WTC11 (cell line): ENCODE results near the gene HOXB5. TPM values are rescaled to one million over a fixed set of nuclear protein-coding genes. Genes with fewer than 3 reads are reported as not detected.

Experiments
- ATAC-seq: fragments of 200-7000 bp; cut with Tn5 transposase; 2 replicates; pipeline ENCODE4 v1.10.0; 2021; ENCODE audit warnings: mild to moderate bottlenecking, moderate library complexity
- CTCF ChIA-PET: fragments of 300-600 bp; sonication (Branson Sonifier 250); formaldehyde crosslinking; loops from one replicate; lab custom pipeline; 2021; ENCODE audit warnings: antibody characterized with exemption; lab: Charles Lee
- POLR2A ChIA-PET: fragments of 350-600 bp; sonication (Branson Sonifier 250); formaldehyde crosslinking; loops from one replicate; lab custom pipeline; 2021; ENCODE audit warnings: antibody characterized with exemption; lab: Charles Lee
- DNase-seq: peaks from one replicate; pipeline ENCODE4 v3.0.0; 2021; ENCODE audit warnings: low spot score
- H3K27ac Mint-ChIP-seq: 2 replicates; pipeline ENCODE4 v1.8.0; 2021; ENCODE audit warnings: mixed read lengths
- H3K27me3 Mint-ChIP-seq: 2 replicates; pipeline ENCODE4 v1.8.0; 2021; ENCODE audit warnings: low read depth, mild to moderate bottlenecking, moderate library complexity, mixed read lengths
- H3K36me3 Mint-ChIP-seq: 2 replicates; pipeline ENCODE4 v1.8.0; 2021; ENCODE audit warnings: mixed read lengths
- H3K4me1 Mint-ChIP-seq: 2 replicates; pipeline ENCODE4 v1.8.0; 2022; ENCODE audit warnings: mixed read lengths
- H3K4me3 Mint-ChIP-seq: 2 replicates; pipeline ENCODE4 v1.8.0; 2021; ENCODE audit warnings: mild to moderate bottlenecking, moderate library complexity, mixed read lengths
- H3K9me3 Mint-ChIP-seq: 2 replicates; pipeline ENCODE4 v1.8.0; 2021; ENCODE audit warnings: mixed read lengths
- ATF2 ChIP-seq: sonication (generic); formaldehyde crosslinking; IDR thresholded peaks from 2 replicates; pipeline ENCODE4 v1.8.1; 2022; ENCODE audit warnings: low read depth, missing genetic modification reagents, borderline replicate concordance
- E2F4 ChIP-seq: sonication (generic); formaldehyde crosslinking; IDR thresholded peaks from 2 replicates; pipeline ENCODE4 v1.8.1; 2022; ENCODE audit warnings: low read depth, mild to moderate bottlenecking, moderate library complexity, missing genetic modification reagents, borderline replicate concordance
- ETV6 ChIP-seq: sonication (generic); formaldehyde crosslinking; IDR thresholded peaks from 2 replicates; pipeline ENCODE4 v1.8.1; 2022; ENCODE audit warnings: mild to moderate bottlenecking, missing genetic modification reagents
- FOXJ3 ChIP-seq: sonication (generic); formaldehyde crosslinking; IDR thresholded peaks from 2 replicates; pipeline ENCODE4 v1.9.0; 2021; ENCODE audit warnings: missing genetic modification reagents, mild to moderate bottlenecking, borderline replicate concordance
- IRF2 ChIP-seq: sonication (generic); formaldehyde crosslinking; IDR thresholded peaks from 2 replicates; pipeline ENCODE4 v1.8.0; 2022; ENCODE audit warnings: low read depth, missing genetic modification reagents, borderline replicate concordance
- MAX ChIP-seq: sonication (generic); formaldehyde crosslinking; IDR thresholded peaks from 2 replicates; pipeline ENCODE4 v1.8.0; 2022; ENCODE audit warnings: mild to moderate bottlenecking, missing genetic modification reagents
- OVOL2 ChIP-seq: fragments of 250-450 bp; sonication (Bioruptor Pico); IDR thresholded peaks from 2 replicates; pipeline ENCODE4 v1.9.0; 2021; ENCODE audit warnings: mild to moderate bottlenecking, borderline replicate concordance
- PRDM15 ChIP-seq: sonication (generic); formaldehyde crosslinking; IDR thresholded peaks from 2 replicates; pipeline ENCODE4 v1.8.0; 2022; ENCODE audit warnings: missing genetic modification reagents
- PREB ChIP-seq: sonication (generic); formaldehyde crosslinking; IDR thresholded peaks from 2 replicates; pipeline ENCODE4 v1.8.1; 2022; ENCODE audit warnings: mild to moderate bottlenecking, missing genetic modification reagents, moderate library complexity, borderline replicate concordance
- RELA ChIP-seq: sonication (generic); formaldehyde crosslinking; IDR thresholded peaks from 2 replicates; pipeline ENCODE4 v1.8.1; 2022; ENCODE audit warnings: missing genetic modification reagents, mild to moderate bottlenecking, borderline replicate concordance
- SOX15 ChIP-seq: fragments of 250-450 bp; sonication (Bioruptor Pico); IDR thresholded peaks from 2 replicates; pipeline ENCODE4 v1.9.0; 2021; ENCODE audit warnings: mild to moderate bottlenecking
- STAT6 ChIP-seq: sonication (generic); formaldehyde crosslinking; conservative IDR thresholded peaks from 2 replicates; pipeline ENCODE4 v1.8.1; 2023; ENCODE audit warnings: mild to moderate bottlenecking, low read depth, missing genetic modification reagents, moderate library complexity
- TCF7 ChIP-seq: sonication (generic); formaldehyde crosslinking; IDR thresholded peaks from 2 replicates; pipeline ENCODE4 v1.8.0; 2022; ENCODE audit warnings: mild to moderate bottlenecking, low read depth, missing genetic modification reagents, moderate library complexity
- TP53 ChIP-seq: sonication (generic); formaldehyde crosslinking; IDR thresholded peaks from 2 replicates; pipeline ENCODE4 v1.8.1; 2023; ENCODE audit warnings: mild to moderate bottlenecking, missing genetic modification reagents
- ZNF396 ChIP-seq: fragments of 250-450 bp; sonication (Bioruptor Pico); IDR thresholded peaks from 2 replicates; pipeline ENCODE4 v1.8.0; 2021; ENCODE audit warnings: mild to moderate bottlenecking, moderate library complexity, borderline replicate concordance
- ZNF425 ChIP-seq: fragments of 250-450 bp; sonication (Bioruptor Pico); conservative IDR thresholded peaks from 2 replicates; pipeline ENCODE4 v1.9.0; 2021; ENCODE audit warnings: mild to moderate bottlenecking
- ZNF512 ChIP-seq: sonication (generic); formaldehyde crosslinking; IDR thresholded peaks from 2 replicates; pipeline ENCODE4 v1.8.1; 2022; ENCODE audit warnings: missing genetic modification reagents, borderline replicate concordance
- total RNA-seq: library from RNA; stranded (reverse); gene quantifications from 3 replicates; pipeline ENCODE4 v1.2.3, GENCODE V29; 2021

Gene HOXB5
- total RNA-seq, 1 experiment from 2014 or later: not detected

- TF ChIP-seq IRF2: no peak
- TF ChIP-seq ATF2 (CRISPR knock-in tag): no peak
- no peak for TF ChIP-seq ZNF425 (CRISPR knock-in tag)
- no peak for TF ChIP-seq PREB (CRISPR knock-in tag)
- no peak for TF ChIP-seq ETV6
- no peak for TF ChIP-seq ZNF512 (CRISPR knock-in tag)
- no peak for TF ChIP-seq MAX (CRISPR knock-in tag)
- TF ChIP-seq ZNF396 (CRISPR knock-in tag): no peak
These were observed 18.9 kb upstream of the HOXB5 start (continued) for GRCh38 chr17:48612456-48612853.

GRCh38 chr17:48611681-48612455, 18.3 kb upstream of the HOXB5 start:
- Mint-ChIP-seq H3K36me3 (0 out of 2 replicates have a peak, but pooled peaks cover 2% of the 10 kb centered on the region), H3K4me1 (peaks cover 29% of the 10 kb centered on the region), H3K27me3 (peaks cover 100% of the 10 kb centered on the region; the same call in 1 of the 2 replicates), H3K27ac (no peak overlapping the region), H3K4me3 (0 out of 2 replicates have a peak overlapping the region, but pooled peaks have one; percentile 25), H3K9me3 (no peaks in the 10 kb centered on the region)
- CTCF ChIA-PET: no interaction called here
- DNase-seq (peak; percentile 64), ATAC-seq (peak; percentile 28)
- POLR2A ChIA-PET: no interaction called here
- TF ChIP-seq PRDM15 (CRISPR knock-in tag) (no peak), SOX15 (CRISPR knock-in tag) (no peak), RELA (CRISPR knock-in tag) (no peak), STAT6 (no peak), E2F4 (CRISPR knock-in tag) (no peak), OVOL2 (CRISPR knock-in tag) (no peak), TCF7 (CRISPR knock-in tag) (no peak), FOXJ3 (no peak), ATF2 (CRISPR knock-in tag) (no peak), TP53 (no peak)
